Stimulated activated naive CD8-positive, alpha-beta T cell treated with anti-CD3 and anti-CD28 coated beads, Interleukin-15, amount 100 ng/mL, for 72 hours (primary cell): ENCODE measurements around the gene KRTAP3-1.

Experiments used
- ATAC-seq: fragments of 150-1000 bp; cut with Tn5 transposase; 2 replicates; pipeline ENCODE4 v1.10.0; 2021; ENCODE audit warnings: mild to moderate bottlenecking, moderate library complexity
- DNase-seq, 2 donors: peaks; one replicate each; pipeline ENCODE4 v3.0.0; 2021 to 2022
- H3K27ac Mint-ChIP-seq, 2 donors: one replicate each; pipeline ENCODE4 v1.8.0; 2022; ENCODE audit warnings: mild to moderate bottlenecking in 2 of 2, mixed read lengths in 2 of 2, moderate library complexity in 2 of 2
- H3K27me3 Mint-ChIP-seq: one replicate; pipeline ENCODE4 v1.8.0; 2022; ENCODE audit warnings: mixed read lengths
- H3K4me1 Mint-ChIP-seq: one replicate; pipeline ENCODE4 v1.8.0; 2022; ENCODE audit warnings: mild to moderate bottlenecking, mixed read lengths
- H3K4me3 Mint-ChIP-seq, 2 donors: one replicate each; pipeline ENCODE4 v1.8.0; 2022; ENCODE audit warnings: mild to moderate bottlenecking in 2 of 2, mixed read lengths in 2 of 2, moderate library complexity in 1 of 2
- H3K9me3 Mint-ChIP-seq, 2 donors: one replicate each; pipeline ENCODE4 v1.8.0; 2022; ENCODE audit warnings: mixed read lengths in 2 of 2

KRTAP3-1 gene

GRCh38 chr17:41026715-41027471, 18.0 kb upstream of the KRTAP3-1 start, which contains the start of gene KRTAP1-5:
KRTAP1-5 (minus strand) TSS chr17:41027208; CDS start chr17:41027155, 53 bp downstream.
- no peak for DNase-seq
- ATAC-seq = no peak
- H3K9me3 Mint-ChIP-seq = no peaks in the 10 kb centered on the region

GRCh38 chr17:41024697-41025096, 15.8 kb upstream of the KRTAP3-1 start:
- Mint-ChIP-seq H3K27ac (no peak overlapping the region), H3K4me3 (no peak overlapping the region), H3K9me3 (no peaks in the 10 kb centered on the region), H3K27me3 (no peaks in the 10 kb centered on the region), H3K4me1 (peaks cover 7% of the 10 kb centered on the region)
- ATAC-seq = no peak
- no peak for DNase-seq

More at GRCh38 chr17:41026715-41027471, 18.0 kb upstream of the KRTAP3-1 start, which contains the start of gene KRTAP1-5:
- Mint-ChIP-seq H3K27ac (no peak within 1 kb of the TSS), H3K4me1 (peaks cover 7% of the 10 kb centered on the region), H3K4me3 (no peak within 1 kb of the TSS), H3K27me3 (no peaks in the 10 kb centered on the region)

- no peak for ATAC-seq
- H3K9me3 Mint-ChIP-seq = no peaks in the 10 kb centered on the region
- no peak overlapping the region for H3K4me3 Mint-ChIP-seq
- no peak overlapping the region for H3K27ac Mint-ChIP-seq
- no peaks in the 10 kb centered on the region for H3K27me3 Mint-ChIP-seq
- H3K4me1 Mint-ChIP-seq = peaks cover 7% of the 10 kb centered on the region
- DNase-seq = no peak
Observed at GRCh38 chr17:41020336-41020735, 11.4 kb upstream of the KRTAP3-1 start.

- no peak for ATAC-seq
- H3K27ac Mint-ChIP-seq = no peak overlapping the region
- H3K9me3 Mint-ChIP-seq = no peaks in the 10 kb centered on the region
- no peak overlapping the region for H3K4me3 Mint-ChIP-seq
- no peaks in the 10 kb centered on the region for H3K27me3 Mint-ChIP-seq
- DNase-seq = no peak
- H3K4me1 Mint-ChIP-seq = no peaks in the 10 kb centered on the region
Observed at GRCh38 chr17:41019415-41019814, 10.5 kb upstream of the KRTAP3-1 start.

GRCh38 chr17:41018541-41018940, 9.6 kb upstream of the KRTAP3-1 start:
- H3K4me3 Mint-ChIP-seq = no peak overlapping the region
- H3K4me1 Mint-ChIP-seq = no peaks in the 10 kb centered on the region
- no peaks in the 10 kb centered on the region for H3K9me3 Mint-ChIP-seq
- ATAC-seq (no peak), DNase-seq (no peak)
- no peak overlapping the region for H3K27ac Mint-ChIP-seq
- no peaks in the 10 kb centered on the region for H3K27me3 Mint-ChIP-seq

GRCh38 chr17:41016578-41017215, 7.8 kb upstream of the KRTAP3-1 start:
- Mint-ChIP-seq H3K4me1 (no peaks in the 10 kb centered on the region), H3K27me3 (no peaks in the 10 kb centered on the region), H3K4me3 (no peak overlapping the region), H3K27ac (no peak overlapping the region), H3K9me3 (no peaks in the 10 kb centered on the region)
- ATAC-seq = no peak
- DNase-seq = no peak

GRCh38 chr17:41015454-41015853, 6.5 kb upstream of the KRTAP3-1 start:
- H3K4me1 Mint-ChIP-seq = no peaks in the 10 kb centered on the region
- no peak overlapping the region for H3K4me3 Mint-ChIP-seq
- DNase-seq (no peak), ATAC-seq (no peak)
- H3K27ac Mint-ChIP-seq = no peak overlapping the region
- no peaks in the 10 kb centered on the region for H3K27me3 Mint-ChIP-seq
- H3K9me3 Mint-ChIP-seq = no peaks in the 10 kb centered on the region

GRCh38 chr17:41013606-41014005, 4.7 kb upstream of the KRTAP3-1 start:
- DNase-seq (no peak), ATAC-seq (no peak)
- H3K27me3 Mint-ChIP-seq = no peaks in the 10 kb centered on the region
- H3K4me3 Mint-ChIP-seq = no peak overlapping the region
- H3K4me1 Mint-ChIP-seq = no peaks in the 10 kb centered on the region
- no peaks in the 10 kb centered on the region for H3K9me3 Mint-ChIP-seq
- H3K27ac Mint-ChIP-seq = no peak overlapping the region

GRCh38 chr17:41013181-41013580, 4.3 kb upstream of the KRTAP3-1 start:
- no peaks in the 10 kb centered on the region for H3K4me1 Mint-ChIP-seq

GRCh38 chr17:41012326-41013120, 3.6 kb upstream of the KRTAP3-1 start:
- no peak overlapping the region for H3K27ac Mint-ChIP-seq
- H3K9me3 Mint-ChIP-seq = no peaks in the 10 kb centered on the region
- no peak overlapping the region for H3K4me3 Mint-ChIP-seq
- no peaks in the 10 kb centered on the region for H3K4me1 Mint-ChIP-seq
- H3K27me3 Mint-ChIP-seq = no peaks in the 10 kb centered on the region
- no peak for DNase-seq
- no peak for ATAC-seq

More at GRCh38 chr17:41013181-41013580, 4.3 kb upstream of the KRTAP3-1 start:
- ATAC-seq (no peak), DNase-seq (no peak)
- no peaks in the 10 kb centered on the region for H3K9me3 Mint-ChIP-seq
- no peaks in the 10 kb centered on the region for H3K27me3 Mint-ChIP-seq
- no peak overlapping the region for H3K4me3 Mint-ChIP-seq
- H3K27ac Mint-ChIP-seq = no peak overlapping the region

GRCh38 chr17:41010441-41010840, 1.5 kb upstream of the KRTAP3-1 start:
- Mint-ChIP-seq H3K9me3 (no peaks in the 10 kb centered on the region), H3K27ac (no peak overlapping the region), H3K4me1 (no peaks in the 10 kb centered on the region), H3K4me3 (no peak overlapping the region), H3K27me3 (no peaks in the 10 kb centered on the region)
- DNase-seq = no peak
- no peak for ATAC-seq

- no peak for ATAC-seq
- Mint-ChIP-seq H3K9me3 (no peaks in the 10 kb centered on the region), H3K4me1 (no peaks in the 10 kb centered on the region), H3K27me3 (no peaks in the 10 kb centered on the region), H3K27ac (no peak overlapping the region), H3K4me3 (no peak overlapping the region)
- no peak for DNase-seq
Observed at GRCh38 chr17:41009936-41010335, 1.0 kb upstream of the KRTAP3-1 start.

GRCh38 chr17:41009301-41009760, 403 bp upstream of the KRTAP3-1 start:
- ATAC-seq (no peak), DNase-seq (no peak)
- H3K4me1 Mint-ChIP-seq = no peaks in the 10 kb centered on the region
- H3K4me3 Mint-ChIP-seq = no peak overlapping the region
- H3K27me3 Mint-ChIP-seq = no peaks in the 10 kb centered on the region
- H3K27ac Mint-ChIP-seq = no peak overlapping the region
- no peaks in the 10 kb centered on the region for H3K9me3 Mint-ChIP-seq

- H3K9me3 Mint-ChIP-seq = no peaks in the 10 kb centered on the region
- H3K27ac Mint-ChIP-seq = peak overlapping the region in 1 of 2 donors; percentile 51
- H3K27me3 Mint-ChIP-seq = peaks cover 4% of the 10 kb centered on the region
- no peaks in the 10 kb centered on the region for H3K4me1 Mint-ChIP-seq
- ATAC-seq = no peak
- no peak for DNase-seq
- H3K4me3 Mint-ChIP-seq = no peak overlapping the region
Observed at GRCh38 chr17:41004397-41004796, 4.5 kb downstream of the KRTAP3-1 start.

- no peak overlapping the region for H3K4me3 Mint-ChIP-seq
- no peaks in the 10 kb centered on the region for H3K4me1 Mint-ChIP-seq
- ATAC-seq (no peak), DNase-seq (no peak)
- peaks cover 8% of the 10 kb centered on the region for H3K27me3 Mint-ChIP-seq
- no peak overlapping the region for H3K27ac Mint-ChIP-seq
- H3K9me3 Mint-ChIP-seq = no peaks in the 10 kb centered on the region
Observed at GRCh38 chr17:41003926-41004325, 5.0 kb downstream of the KRTAP3-1 start.

GRCh38 chr17:41002814-41003213, 6.1 kb downstream of the KRTAP3-1 start:
- H3K9me3 Mint-ChIP-seq = no peaks in the 10 kb centered on the region
- ATAC-seq (no peak), DNase-seq (no peak)
- H3K4me1 Mint-ChIP-seq = no peaks in the 10 kb centered on the region
- no peak overlapping the region for H3K4me3 Mint-ChIP-seq
- peaks cover 16% of the 10 kb centered on the region for H3K27me3 Mint-ChIP-seq
- H3K27ac Mint-ChIP-seq = no peak overlapping the region
